ENCODE results near the gene RNF121.

Gene RNF121

GRCh38 chr11:71935338-71935925 is 6.6 kb downstream of the RNF121 start:
- DNase-seq, result no peak

- DNase-seq, result no peak
Measured at GRCh38 chr11:71936825-71937224, 8.0 kb downstream of the RNF121 start.

- DNase-seq, result peak in 1 of 4 experiments; percentile 11
Measured at GRCh38 chr11:71937826-71938225, 9.0 kb downstream of the RNF121 start.

GRCh38 chr11:71940561-71941219 is 11.8 kb downstream of the RNF121 start:
- DNase-seq, result no peak

DNA sequence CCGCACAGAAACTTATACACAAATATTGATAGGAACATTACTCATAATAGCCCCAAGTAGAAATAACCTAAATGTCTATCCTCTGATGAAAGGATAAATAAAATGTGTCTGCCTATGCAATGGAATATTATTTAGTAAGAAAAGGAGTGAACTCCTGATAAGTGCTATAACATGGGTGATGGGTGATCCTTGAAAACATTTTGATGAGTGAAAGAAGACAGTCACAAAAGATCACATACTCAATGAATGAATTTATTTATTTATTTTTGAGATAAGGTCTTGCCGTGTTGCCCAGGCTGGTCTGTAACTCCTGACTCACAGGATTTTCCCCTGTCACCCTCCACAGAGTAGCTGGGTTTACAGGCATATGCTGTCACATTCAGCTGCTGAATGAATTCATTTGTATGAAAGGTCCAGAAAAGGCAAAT is 17.3 kb downstream of the RNF121 start:
- no peak for DNase-seq

GRCh38 chr11:71947498-71947897 is 18.7 kb downstream of the RNF121 start:
- DNase-seq, result no peak

DNA sequence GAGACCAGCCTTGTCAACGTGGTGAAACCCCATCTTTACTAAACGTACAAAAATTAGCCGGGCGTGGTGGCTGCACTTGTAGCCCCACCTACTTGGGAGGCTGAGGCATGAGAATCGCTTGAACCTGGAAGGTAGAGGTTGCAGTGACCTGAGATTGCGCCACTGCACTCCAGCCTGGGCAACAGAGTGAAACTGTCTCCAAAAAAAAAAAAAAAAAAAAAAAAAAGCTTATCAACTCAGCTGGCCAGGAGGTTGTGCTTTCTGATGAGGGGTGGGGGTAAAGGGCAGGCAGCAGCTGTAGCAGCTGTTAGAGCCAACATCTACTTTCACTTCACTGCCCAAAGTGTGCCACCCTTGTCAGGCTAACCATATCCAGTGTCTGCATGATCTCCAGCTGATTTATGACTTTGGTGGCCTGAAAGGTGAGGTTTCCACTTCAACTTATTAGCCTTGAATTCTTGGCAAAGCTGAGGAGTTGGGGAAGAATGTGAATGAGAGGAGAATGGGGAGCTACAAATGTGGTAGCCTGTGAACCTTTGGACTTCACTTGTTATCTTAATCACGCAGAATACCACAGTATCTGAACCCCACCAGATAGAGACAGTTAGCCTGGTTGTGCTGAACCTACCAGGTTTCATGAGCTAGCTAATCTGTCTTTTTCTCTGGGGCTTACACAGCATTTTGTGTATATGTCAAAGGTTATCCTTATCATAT is 19.6 kb downstream of the RNF121 start:
- DNase-seq, result no peak

DNA sequence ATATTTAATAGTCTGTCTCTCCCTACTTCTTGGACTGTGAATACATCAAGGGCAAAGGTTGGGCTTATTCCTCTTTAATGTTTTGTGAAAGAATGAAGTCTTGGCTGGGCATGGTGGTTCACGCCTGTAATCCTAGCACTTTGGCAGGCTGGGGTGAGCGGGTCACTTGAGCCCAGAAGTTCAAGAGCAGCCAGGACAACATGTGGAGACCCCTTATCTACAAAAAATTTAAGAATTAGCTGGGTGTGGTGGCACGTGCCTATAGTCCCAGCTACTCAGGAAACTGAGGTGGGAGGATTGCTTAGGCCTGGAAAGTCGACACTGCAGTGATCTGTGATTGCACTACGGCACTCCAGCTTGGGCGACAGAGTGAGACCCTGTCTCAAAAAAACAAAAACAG is 20.2 kb downstream of the RNF121 start:
- DNase-seq, result no peak

- DNase-seq, result no peak
Measured at GRCh38 chr11:71951741-71952310, 23.0 kb downstream of the RNF121 start.

GRCh38 chr11:71955898-71956456 is 27.1 kb downstream of the RNF121 start:
- no peak for DNase-seq

DNA sequence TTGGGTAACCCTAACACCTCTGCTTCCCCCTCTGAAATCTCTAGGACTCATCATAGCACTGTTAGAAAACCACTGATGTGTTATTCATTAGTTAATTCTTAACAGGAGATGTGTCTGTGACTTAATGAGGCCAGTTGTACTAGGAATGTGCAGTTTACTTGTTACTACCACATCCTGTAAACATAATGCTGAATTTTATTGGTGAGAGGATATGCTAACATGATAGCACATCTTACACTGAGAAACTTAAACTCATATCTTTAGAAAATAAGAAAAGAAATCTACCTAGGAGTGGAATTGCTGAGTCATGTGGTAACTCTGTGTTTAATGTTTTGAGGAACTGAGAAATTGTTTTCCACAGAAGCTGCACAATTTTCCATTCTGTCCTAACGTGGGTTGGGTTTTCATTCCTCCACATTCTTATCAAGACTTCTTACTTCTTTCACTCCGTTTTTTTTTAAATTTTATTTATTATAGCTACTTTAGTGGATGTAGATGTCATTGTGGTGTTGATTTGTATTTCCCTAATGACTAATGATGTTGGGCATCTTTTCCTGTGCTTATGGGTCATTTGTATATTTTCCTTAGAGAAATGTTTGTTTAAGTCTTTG is 33.7 kb downstream of the RNF121 start:
- peak; percentile 23 to 68 (median 56) for DNase-seq

DNA sequence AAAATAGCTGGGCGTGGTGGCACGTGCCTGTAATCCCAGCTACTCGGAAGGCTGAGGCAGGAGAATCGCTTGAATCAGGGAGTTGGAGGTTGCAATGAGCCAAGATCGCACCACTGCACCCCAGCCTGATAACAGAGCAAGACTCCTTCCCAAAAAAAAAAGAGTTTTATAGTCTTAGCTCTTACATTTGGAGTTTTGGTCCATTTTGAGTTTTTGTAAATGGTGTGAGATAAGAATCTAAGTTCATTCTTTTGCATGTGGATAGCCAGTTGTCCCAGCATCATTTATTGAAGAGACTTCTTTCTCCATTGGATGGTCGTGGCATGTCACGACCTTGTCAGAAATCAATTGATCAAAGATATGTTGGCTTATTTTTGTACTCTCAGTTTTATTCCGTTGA is 34.6 kb downstream of the RNF121 start:
- no peak for DNase-seq

DNA sequence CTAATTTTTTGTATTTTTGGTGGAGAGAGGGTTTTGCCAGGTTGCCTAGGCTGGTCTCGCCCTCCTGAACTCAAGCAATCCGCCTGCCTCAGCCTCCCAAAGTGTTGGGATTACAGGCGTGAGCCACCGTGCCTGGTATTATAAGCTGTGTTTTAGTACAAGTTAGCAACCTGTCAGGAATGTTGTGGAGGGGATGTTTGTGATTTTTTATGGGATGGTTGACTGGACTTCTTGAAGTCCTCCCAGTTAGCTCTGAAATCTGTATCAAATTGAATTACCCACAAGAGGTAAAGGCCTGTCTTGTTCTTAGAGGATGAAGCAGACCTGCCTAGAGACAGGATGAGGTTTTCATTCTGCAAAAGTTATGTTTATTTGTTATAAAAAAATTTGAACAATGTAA is 35.8 kb downstream of the RNF121 start:
- DNase-seq, result no peak

- DNase-seq, result no peak
Measured at GRCh38 chr11:71971680-71972079, 42.8 kb downstream of the RNF121 start.

DNA sequence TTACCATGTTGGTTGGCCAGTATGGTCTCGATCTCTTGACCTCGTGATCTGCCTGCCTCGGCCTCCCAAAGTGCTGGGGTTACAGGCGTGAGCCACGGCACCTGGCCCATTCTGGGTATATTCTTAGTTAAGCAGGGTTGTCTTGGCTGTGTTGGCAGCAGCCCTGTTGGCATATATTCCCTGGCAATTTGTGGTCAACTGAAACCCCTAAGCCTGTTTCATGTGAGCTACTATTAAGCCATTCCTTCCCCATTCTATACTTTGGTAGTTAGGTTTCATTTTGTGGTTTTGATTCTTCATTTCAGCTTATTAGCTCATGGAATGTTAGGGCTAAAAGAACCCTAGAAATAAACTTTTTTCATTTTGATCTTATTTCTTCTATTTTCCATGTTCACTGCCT is 47.7 kb downstream of the RNF121 start:
- no peak for DNase-seq

GRCh38 chr11:71977090-71977489 is 48.2 kb downstream of the RNF121 start:
- DNase-seq, result no peak

DNA sequence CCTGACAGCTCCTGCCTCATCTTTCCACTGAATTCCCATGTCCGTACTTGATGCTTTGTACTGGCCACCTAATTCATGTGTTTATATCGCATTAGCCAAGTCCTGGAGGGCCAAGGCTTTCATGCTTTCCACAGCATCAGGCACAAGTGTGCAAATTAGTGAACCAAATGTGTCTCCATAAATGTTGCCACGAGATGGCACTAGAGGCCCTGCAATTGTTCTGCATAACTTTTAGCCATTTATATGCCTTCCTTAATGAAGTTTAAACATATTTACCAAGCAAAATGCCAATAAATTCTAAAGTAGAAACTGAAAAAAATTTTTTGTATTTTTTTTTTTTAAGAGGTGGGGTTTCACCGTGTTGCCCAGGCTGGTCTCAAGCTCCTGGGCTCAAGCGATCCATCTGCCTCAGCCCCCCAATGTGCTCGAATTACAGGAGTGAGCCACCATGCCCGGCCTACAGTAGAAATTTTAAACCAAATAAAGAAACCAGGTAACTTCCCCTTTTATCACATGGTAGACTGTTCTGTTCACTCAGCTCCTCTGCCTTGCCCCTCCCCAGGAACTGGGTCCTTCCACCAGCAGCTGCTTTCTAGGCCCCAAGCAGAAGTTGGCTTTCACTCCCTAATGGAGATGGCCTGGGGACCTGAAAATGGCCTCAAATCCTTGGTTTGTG is 49.0 kb downstream of the RNF121 start:
- peak; percentile 81 to 89 (median 83) for DNase-seq

- no peak for DNase-seq
Measured at GRCh38 chr11:71979094-71979493, 50.2 kb downstream of the RNF121 start.

- DNase-seq, result no peak
Measured at GRCh38 chr11:71979602-71980001, 50.8 kb downstream of the RNF121 start.

DNA sequence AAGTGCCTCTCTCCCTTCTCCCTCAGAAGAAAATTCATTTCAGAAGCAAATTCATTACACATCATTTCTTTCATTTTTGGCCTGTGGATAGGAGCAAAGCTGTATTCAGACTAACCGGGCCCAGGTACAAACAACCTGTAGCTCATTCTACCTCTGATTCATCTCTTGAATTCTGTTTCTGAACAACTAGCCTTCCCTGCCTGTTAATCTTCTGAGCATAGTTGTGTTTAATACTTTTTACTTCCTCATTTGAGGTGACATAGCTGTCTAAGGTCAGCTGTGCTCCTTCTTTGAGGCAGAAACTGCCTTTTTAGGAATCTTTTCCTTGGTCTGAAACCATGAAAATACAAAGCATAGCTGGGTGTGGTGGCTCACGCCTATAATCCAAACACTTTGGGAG is 57.3 kb downstream of the RNF121 start:
- peak in 3 of 4 experiments; percentile 44 to 69 (median 58) for DNase-seq

DNA sequence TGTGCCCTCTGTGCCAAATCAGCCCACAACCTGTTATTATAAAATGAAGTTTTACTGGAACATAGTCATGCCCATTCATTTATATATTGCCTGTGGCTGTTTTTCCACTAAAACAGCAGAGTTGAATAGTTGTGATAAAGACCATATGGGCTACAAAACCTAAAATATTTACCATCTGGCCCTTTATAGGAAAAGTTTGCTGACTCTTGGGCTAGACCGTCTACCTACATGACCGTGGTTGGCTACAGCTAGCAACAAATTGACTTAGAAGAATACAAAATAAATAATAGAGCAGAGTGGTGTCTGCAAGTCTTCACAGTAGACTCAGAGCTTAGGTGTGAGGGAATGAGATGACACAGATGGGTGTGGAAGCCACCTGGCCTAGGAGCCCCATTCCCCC is 58.7 kb downstream of the RNF121 start:
- DNase-seq, result no peak

DNA sequence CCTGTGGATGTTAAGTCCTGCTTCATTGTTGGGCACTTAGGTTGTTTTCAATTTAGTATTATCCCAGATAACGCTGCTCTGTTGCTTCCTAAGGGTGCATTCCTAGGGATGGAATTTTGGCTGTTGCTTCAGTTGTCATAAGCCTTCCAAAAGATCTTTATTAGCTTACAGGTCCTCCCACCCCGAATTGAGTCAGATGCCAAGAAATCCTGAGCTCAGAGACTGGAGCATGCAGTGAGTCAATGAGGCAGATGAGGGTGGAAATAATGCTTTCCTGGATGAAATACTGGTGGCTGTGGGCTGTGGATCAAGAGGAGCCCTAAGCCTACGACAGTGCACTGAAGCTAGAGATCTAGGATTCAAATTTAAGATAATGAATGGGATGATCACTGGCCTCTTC is 59.2 kb downstream of the RNF121 start:
- no peak for DNase-seq
